ENCODE data around the gene TMEM108.

Gene TMEM108

GRCh38 chr3:133429063-133429462, 390.9 kb downstream of the TMEM108 start:
- DNase-seq: no peak

- DNase-seq: no peak
Measured at GRCh38 chr3:133439563-133439962, 401.4 kb downstream of the TMEM108 start.

- DNase-seq: no peak
Measured at GRCh38 chr3:133440652-133441051, 402.5 kb downstream of the TMEM108 start.

DNA sequence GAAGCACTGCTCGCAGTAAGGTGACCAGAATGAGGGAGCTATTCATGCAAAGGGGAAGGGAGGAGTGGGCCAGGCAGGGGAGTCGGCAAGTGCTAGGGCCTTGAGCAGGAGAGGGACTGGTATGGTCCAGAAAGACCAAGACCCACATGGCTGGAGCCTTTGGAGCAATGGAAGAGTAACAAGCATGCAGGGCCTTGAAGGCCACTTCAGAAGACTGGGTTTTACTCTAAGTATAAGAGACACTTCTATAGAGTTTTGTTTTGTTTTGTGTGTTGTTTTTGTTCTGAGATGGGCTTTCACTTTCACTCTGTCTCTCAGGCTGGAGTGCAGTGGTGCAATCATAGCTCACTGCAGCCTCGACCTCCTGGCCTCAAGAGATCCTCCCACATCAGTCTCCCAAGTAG, 403.7 kb downstream of the TMEM108 start:
- DNase-seq: no peak

- no peak for DNase-seq
Measured at GRCh38 chr3:133442518-133442917, 404.3 kb downstream of the TMEM108 start.

DNA sequence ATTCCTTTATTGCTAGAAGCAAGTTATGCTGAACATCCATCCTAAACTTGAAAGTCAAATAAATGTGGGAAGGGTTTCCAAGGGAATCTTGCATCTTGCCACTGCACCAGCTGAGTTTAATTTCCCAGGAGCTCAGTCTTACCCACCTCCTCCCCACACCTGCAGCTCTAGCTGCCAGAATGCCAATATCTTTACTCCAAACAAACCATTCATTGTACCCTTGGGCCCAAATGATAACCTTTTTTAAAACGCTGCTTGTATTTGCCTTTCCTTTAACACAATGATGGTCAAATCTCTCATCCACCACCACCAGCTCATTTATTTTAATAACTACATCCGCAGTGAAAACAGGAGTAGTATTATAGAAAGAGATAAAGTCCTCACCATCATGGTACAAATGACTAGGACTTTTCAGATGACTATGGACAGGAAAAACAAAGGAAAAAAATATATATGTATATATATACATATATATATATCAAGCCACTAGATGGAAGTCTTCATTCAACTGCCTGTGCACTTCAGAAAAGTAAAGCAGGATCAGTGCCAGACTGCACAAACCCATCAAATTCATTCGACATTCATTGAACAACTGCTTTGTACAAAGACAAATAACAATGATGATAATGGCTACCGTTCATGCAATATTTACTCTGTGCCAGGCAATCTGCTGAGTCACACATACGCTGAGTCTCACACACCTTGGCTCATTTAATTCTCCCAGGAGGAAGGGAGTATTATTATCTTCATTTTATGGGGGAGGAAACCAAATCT, 405.6 kb downstream of the TMEM108 start:
- DNase-seq: no peak

GRCh38 chr3:133444423-133444774, 406.2 kb downstream of the TMEM108 start:
- no peak for DNase-seq

DNA sequence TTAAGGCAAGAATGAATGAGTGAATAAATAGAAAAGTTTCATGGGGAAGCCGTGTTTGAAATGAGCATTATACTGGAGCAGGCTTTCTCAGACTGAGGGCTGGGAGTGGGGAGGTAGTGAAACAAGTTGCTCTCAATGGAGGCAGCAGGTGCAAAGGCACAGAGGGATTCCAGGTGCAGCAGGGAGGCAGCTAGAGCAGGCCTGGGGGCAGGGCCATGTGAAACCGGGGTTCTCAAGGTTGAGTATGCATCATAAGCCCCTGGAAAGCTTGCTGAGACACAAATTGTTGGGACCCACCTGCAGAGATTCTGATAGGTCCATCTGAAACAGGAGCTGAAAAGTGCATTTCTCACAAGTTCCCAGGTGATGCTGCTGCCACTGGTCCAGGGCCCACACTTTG, 406.9 kb downstream of the TMEM108 start:
- DNase-seq: no peak

Data from NK-92 treated with Interleukin-12 subunit alpha and Interleukin-12 subunit beta, amount 100 ng/mL, for 24 hours (cell line).